ENCODE results near the gene LARP1. TPM values are rescaled to one million over a fixed set of nuclear protein-coding genes. Genes with fewer than 3 reads are reported as not detected.
A peak's percentile ranks its signal among the peaks of the same experiment; 100 is the strongest.

The LARP1 gene
- total and polyA plus RNA-seq, 9 of the 15 experiments (the other 6 are each of a cell fraction or from before 2014, with no cell fraction given), result 22.6 to 300 (median 92.0) TPM

GRCh38 chr5:154756868-154757813 lies 2.0 kb downstream of the LARP1 start (continued):
- TF ChIP-seq POLR2G (IDR thresholded peaks at IDR 0.05; ENCODE audit: low read depth, low read length), result peak; percentile 81
- no peak for TF ChIP-seq PTBP1 (IDR thresholded peaks at IDR 0.05; ENCODE audit: low read depth, low read length)
- peak; percentile 79 for TF ChIP-seq MITF (IDR thresholded peaks at IDR 0.05)
- 0 out of 2 replicates have a peak, but pooled peaks have one; percentile 37 for TF ChIP-seq CBX1 (IDR thresholded peaks at IDR 0.05; ENCODE audit: low read depth)
- peak in 1 of 3 experiments; percentile 57 for TF ChIP-seq YY1 (IDR thresholded peaks at IDR 0.05; ENCODE audit: borderline replicate concordance in 1 of 3, control insufficient read depth in 1 of 3, extremely low read depth in 1 of 3, insufficient read depth in 3 of 3, insufficient read length in 1 of 3, insufficient replicate concordance in 2 of 3, low read depth in 1 of 3, low read length in 2 of 3)
- no peak for TF ChIP-seq LCOR (CRISPR knock-in tag; IDR thresholded peaks at IDR 0.05)
- TF ChIP-seq CBX5 (IDR thresholded peaks at IDR 0.05; ENCODE audit: borderline replicate concordance, low read depth), result 0 out of 2 replicates have a peak, but pooled peaks have one; percentile 34
- TF ChIP-seq CXXC5 (CRISPR knock-in tag; IDR thresholded peaks at IDR 0.05), result peak; percentile 79
- TF ChIP-seq EWSR1 (IDR thresholded peaks at IDR 0.05; ENCODE audit: borderline replicate concordance, low read depth, partially characterized antibody), result no peak
- 0 out of 2 replicates have a peak, but pooled peaks have one; percentile 20 for TF ChIP-seq RNF2 (IDR thresholded peaks at IDR 0.05)
- peak; percentile 72; the same call in 1 of the 2 replicates for TF ChIP-seq SRSF3 (IDR thresholded peaks at IDR 0.05; ENCODE audit: insufficient read depth, low read length)
- TF ChIP-seq MXI1 (IDR thresholded peaks at IDR 0.05; ENCODE audit: low read depth, low read length), result peak; percentile 58; the same call in 1 of the 2 replicates
- no peak for TF ChIP-seq ATF3 (IDR thresholded peaks at IDR 0.05)
- TF ChIP-seq ATF3 (CRISPR knock-in tag; conservative IDR thresholded peaks at IDR 0.05), result no peak
- TF ChIP-seq SIN3A (IDR thresholded peaks at IDR 0.05; ENCODE audit: borderline replicate concordance in 2 of 2, control insufficient read depth in 1 of 2, low read depth in 2 of 2, low read length in 2 of 2), result peak; percentile 77 to 92; a peak in 3 of 4 replicates
- TF ChIP-seq ZBTB2 (IDR thresholded peaks at IDR 0.05), result 0 out of 2 replicates have a peak, but pooled peaks have one; percentile 39
- peak; percentile 43 for TF ChIP-seq RBFOX2 (IDR thresholded peaks at IDR 0.05; ENCODE audit: low read depth, low read length)
- peak in 1 of 2 experiments; percentile 60; a peak in 2 of 4 replicates for TF ChIP-seq NONO (IDR thresholded peaks at IDR 0.05; ENCODE audit: low read depth in 2 of 2, low read length in 1 of 2)
- peak; percentile 52 for TF ChIP-seq VEZF1 (CRISPR knock-in tag; IDR thresholded peaks at IDR 0.05)
- TF ChIP-seq MYNN (IDR thresholded peaks at IDR 0.05), result no peak
- no peak for TF ChIP-seq MYNN (CRISPR knock-in tag; IDR thresholded peaks at IDR 0.05)
